ENCODE results near the gene KRR1.
"Not testable (repeated sequence)": the region's sequence is repeated elsewhere in the genome, so short reads cannot be mapped to it uniquely, and the experiment has no call there.

The KRR1 gene

DNA sequence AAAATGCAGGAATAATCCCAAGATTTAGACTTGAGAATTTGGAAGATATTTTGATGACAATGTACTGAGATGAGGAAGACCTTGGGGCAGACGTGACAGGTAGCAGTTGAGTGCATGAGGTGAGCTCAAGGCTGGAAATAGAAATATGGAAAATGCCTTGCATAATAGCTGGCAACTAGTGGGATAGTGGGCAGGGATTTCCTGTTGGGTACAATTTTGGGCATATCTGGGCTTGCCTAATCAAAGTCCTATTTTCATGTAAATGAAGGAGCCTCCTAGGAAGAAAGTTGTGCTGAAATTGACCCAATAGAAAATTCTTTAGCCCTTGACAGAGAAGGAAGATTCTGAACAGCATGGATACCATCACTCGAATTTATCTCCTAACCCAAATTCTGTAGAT lies 37.3 kb downstream of the KRR1 start:
- FAIRE-seq: no peak

DNA sequence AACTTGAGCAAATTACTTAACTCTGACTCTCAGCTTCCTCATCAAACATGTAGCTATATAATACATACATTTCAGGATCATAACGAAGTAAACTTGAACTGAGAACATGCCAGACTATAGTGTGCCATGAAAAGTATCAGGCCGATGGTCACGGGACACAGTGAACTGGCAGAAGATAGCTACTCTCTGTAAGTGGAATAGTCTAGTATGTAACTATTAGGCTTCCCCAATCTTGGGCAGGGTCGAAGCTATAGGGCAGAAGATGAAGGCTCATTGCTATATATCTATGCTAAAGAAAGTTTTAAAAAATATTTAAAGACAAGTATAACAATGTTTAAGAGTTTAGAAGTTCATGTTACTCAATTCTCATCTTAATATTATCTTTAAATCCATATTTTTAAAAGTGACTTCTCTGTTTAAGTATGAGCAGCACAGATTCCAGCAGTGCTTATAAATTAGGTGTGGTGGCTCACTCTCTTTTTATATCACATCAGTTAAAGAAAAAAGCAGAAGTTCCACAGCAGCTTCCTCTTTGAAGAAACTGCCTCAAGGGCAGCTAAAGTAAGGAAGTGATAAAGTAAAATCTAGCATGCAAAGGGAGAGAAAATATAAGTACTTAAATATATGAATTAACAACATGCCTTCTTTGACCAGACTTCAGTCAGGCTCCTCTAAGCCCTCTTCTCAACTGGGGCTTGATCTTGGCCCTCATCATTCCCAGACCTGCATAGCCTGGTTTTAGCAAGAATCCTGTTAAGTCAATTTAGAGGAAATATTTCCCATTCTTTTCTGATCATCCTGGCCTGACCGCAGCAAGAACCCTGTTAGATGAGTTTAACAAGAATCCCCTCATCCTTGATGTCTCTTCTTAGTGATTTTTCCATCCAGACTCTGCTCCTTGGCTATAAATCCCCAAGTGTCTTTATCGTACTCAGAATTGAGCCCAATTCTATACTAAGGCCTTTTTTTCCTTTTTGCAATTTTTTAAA lies 39.2 kb downstream of the KRR1 start:
- FAIRE-seq: no peak

DNA sequence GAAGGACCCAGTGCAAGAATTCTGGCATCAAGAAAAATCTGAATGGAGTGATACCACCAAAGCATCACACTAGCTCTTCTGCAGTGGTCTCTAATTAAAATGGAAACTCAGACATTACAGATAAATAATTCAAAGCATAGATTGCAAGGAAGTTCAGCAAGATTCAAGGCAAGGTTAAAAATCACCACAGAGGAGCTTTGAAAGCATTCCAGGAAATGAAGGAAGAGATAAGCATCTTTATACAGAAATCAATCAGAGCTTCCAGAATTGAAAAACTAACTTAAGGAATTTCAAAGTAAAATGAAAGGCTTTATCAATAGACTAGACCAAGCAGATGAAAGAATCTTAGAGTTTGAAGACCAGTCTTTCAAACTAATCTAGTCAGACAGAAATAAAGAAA lies 51.2 kb downstream of the KRR1 start:
- FAIRE-seq: no peak

DNA sequence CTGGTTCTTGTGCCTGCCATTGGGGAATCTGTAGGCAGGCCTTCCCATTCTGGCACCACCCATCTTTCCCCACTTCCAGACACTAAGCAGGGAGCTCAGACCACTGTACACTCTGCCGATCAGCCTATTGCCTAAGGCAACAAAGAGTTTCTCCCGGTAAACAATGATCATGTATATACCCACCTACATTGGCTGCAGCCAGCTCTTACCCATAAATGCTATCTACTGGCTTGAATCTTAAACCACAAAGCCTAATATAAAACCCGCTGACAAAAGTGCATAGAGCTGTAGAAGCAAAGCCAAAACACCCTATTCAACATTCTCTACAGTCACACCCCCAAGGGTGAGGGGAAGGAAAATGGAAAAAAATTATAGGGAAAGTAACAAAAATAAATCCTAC lies 51.7 kb downstream of the KRR1 start:
- no peak for FAIRE-seq

DNA sequence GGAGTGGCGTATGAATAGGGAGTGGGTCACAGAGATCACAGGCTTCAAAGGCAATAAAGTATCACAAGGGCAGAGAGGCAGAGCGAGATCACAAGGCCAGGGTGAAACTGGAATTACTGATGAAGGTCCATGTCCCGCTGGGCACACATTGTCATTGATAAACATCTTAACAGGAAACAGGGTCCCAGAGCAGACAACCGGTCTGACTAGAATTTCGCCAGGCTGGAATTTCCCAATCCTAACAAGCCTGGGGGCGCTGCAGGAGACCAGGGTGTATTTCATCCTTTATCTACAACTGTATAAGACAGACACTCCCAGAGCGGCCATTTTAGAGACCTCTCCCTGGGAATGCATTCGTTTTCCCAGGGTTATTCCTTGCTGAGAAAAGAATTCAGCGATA lies 53.5 kb downstream of the KRR1 start:
- FAIRE-seq: not testable (repeated sequence)

DNA sequence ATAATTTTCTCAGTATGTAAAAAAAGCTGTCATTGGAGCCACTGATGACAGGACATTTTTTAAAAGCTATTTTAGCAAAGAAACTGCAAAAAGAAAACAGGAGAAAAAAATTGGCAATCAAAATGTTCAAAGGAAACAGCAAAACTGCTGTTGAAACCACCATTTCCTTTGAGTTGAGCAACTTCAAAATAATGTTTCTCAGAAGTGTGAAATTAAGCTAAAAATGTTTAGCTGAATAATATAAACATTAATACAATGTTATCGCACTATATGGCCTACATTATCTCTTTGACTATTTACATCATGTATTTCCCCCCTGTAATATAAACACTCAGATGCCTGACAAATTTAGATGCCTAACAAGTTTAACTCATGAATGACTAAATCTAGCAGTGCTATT lies 54.2 kb downstream of the KRR1 start:
- FAIRE-seq: no peak

- no peak for FAIRE-seq
Measured at GRCh38 chr12:75455839-75456238, 55.6 kb downstream of the KRR1 start.

- no peak for FAIRE-seq
Measured at GRCh38 chr12:75452675-75453330, 58.6 kb downstream of the KRR1 start.

- no peak for FAIRE-seq
Measured at GRCh38 chr12:75447691-75448393, 63.6 kb downstream of the KRR1 start.

GRCh38 chr12:75446857-75447256 lies 64.6 kb downstream of the KRR1 start:
- no peak for FAIRE-seq

DNA sequence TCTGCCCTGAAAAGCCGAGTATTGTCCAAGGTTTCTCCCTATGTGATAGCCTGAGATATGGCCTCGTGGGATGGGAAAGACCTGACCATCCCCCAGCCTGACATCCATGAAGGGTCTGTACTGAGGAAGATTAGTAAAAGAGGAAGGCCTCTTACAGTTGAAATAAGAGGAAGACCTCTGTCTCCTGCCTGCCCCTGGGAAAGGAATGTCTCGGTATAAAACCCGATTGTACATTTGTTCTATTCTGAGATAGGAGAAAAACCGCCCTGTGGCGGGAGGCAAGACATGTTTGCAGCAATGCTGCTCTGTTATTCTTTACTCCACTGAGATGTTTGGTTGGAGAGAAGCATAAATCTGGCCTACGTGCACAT lies 66.3 kb downstream of the KRR1 start:
- FAIRE-seq: not testable (repeated sequence)

DNA sequence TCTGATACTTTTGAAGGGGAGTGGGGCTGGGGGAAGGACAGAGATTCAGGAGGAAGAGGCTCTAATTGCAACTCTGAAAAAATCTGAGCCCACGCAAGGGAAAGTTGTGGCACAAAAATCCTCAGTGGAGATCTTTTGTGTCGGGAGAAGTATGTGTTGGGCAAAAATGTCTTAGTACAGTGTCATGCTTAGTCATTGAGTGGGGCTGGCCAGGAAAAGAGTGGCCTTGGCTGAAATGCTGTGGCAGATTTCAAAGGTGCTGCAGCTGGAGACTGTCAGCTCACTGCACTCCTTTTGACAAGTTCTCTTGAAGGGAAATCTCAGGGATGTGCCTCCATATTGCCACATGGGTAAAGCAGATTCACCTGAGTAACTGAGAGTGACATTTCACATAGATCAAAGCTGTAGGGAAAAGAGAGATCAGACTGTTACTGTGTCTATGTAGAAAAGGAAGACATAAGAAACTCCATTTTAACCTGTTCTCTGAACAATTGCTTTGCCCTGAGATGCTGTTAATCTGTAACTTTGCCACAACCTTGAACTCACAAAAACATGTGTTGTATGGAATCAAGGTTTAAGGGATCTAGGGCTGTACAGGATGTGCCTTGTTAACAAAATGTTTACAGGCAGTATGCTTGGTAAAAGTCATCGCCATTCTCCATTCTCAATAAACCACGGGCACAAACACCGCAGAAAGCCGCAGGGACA lies 66.8 kb downstream of the KRR1 start:
- no peak for FAIRE-seq

- no peak for FAIRE-seq
Measured at GRCh38 chr12:75443709-75444108, 67.7 kb downstream of the KRR1 start.

GRCh38 chr12:75442454-75442853 lies 69.0 kb downstream of the KRR1 start:
- FAIRE-seq: not testable (repeated sequence)

GRCh38 chr12:75441687-75442449 lies 69.5 kb downstream of the KRR1 start:
- FAIRE-seq: not testable (repeated sequence)

Data from endometrium (tissue), 2 donors.